Adipocyte (in vitro differentiated cells): Measurements from ENCODE around the gene PXMP2.
"Not testable (repeated sequence)": the region's sequence is repeated elsewhere in the genome, so short reads cannot be mapped to it uniquely, and the experiment has no call there.

ENCODE experiments used
- DNase-seq: peaks from one replicate; pipeline ENCODE4 v3.0.0-alpha.2; 2015; ENCODE audit warnings: low read depth
- H3K27me3 ChIP-seq: replicated peaks from 2 replicates; pipeline ENCODE4 v1.7.0; 2013; ENCODE audit warnings: mild to moderate bottlenecking, low read length, moderate library complexity; ENCODE audit not compliant: control insufficient read depth, insufficient read depth
- H3K36me3 ChIP-seq: 2 replicates; pipeline ENCODE4 v1.7.0; 2013; ENCODE audit warnings: low read length, mild to moderate bottlenecking, moderate library complexity; ENCODE audit not compliant: control insufficient read depth, insufficient read depth, severe bottlenecking
- H3K4me1 ChIP-seq: 2 replicates; pipeline ENCODE4 v1.7.0; 2013; ENCODE audit warnings: mild to moderate bottlenecking, low read length, moderate library complexity; ENCODE audit not compliant: control insufficient read depth, insufficient read depth
- H3K4me3 ChIP-seq: 2 replicates; pipeline ENCODE4 v1.7.0; 2013; ENCODE audit warnings: mild to moderate bottlenecking, low read length, moderate library complexity
- H3K9ac ChIP-seq: 2 replicates; pipeline ENCODE4 v1.7.0; 2013; ENCODE audit warnings: mild to moderate bottlenecking, low read length, moderate library complexity
- H3K9me3 ChIP-seq: 2 replicates; pipeline ENCODE4 v1.7.0; 2013; ENCODE audit warnings: mild to moderate bottlenecking, low read length, moderate library complexity; ENCODE audit not compliant: control insufficient read depth

Gene PXMP2

GRCh38 chr12:132675757-132676432 is 11.5 kb upstream of the PXMP2 start:
- no peaks in the 10 kb centered on the region for H3K27me3 ChIP-seq
- H3K9me3 ChIP-seq = no peaks in the 10 kb centered on the region
- DNase-seq = no peak
- H3K4me1 ChIP-seq = no peaks in the 10 kb centered on the region
- H3K4me3 ChIP-seq = no peak overlapping the region
- peaks cover 49% of the 10 kb centered on the region for H3K36me3 ChIP-seq
- no peak overlapping the region for H3K9ac ChIP-seq

- H3K4me1 ChIP-seq = no peaks in the 10 kb centered on the region
- no peaks in the 10 kb centered on the region for H3K9me3 ChIP-seq
- no peaks in the 10 kb centered on the region for H3K27me3 ChIP-seq
- H3K4me3 ChIP-seq = no peak overlapping the region
- no peak overlapping the region for H3K9ac ChIP-seq
- H3K36me3 ChIP-seq = peaks cover 42% of the 10 kb centered on the region
- no peak for DNase-seq
Observed at GRCh38 chr12:132677492-132677891, 9.9 kb upstream of the PXMP2 start.

GRCh38 chr12:132685400-132685799 is 2.0 kb upstream of the PXMP2 start:
- Histone ChIP-seq H3K9ac (no peak overlapping the region), H3K36me3 (no peaks in the 10 kb centered on the region), H3K27me3 (no peaks in the 10 kb centered on the region), H3K9me3 (no peaks in the 10 kb centered on the region), H3K4me1 (no peaks in the 10 kb centered on the region), H3K4me3 (no peak overlapping the region)
- no peak for DNase-seq

DNA sequence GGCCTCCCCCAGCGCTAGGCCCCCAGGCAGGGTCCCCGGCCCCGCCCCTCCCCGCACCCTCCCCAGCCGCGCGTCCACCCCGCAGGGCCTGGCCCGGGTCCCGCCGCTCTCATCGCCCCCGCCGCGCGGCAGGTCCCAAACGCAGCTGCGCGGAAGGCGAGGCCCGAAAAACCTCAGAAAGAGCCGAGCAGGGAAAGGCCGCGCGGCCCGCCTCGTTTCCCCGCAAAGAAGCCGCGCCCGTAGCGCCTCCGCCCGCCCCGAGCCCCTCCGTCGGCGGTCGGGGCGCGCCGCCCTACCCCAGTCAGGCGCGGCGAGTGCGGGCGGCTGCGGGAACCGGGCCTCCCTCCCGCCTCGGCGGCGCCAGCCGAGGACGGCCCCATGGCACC is 569 bp upstream of the PXMP2 start:
- no peak for DNase-seq
- H3K4me1 ChIP-seq = no peaks in the 10 kb centered on the region
- H3K9me3 ChIP-seq = no peaks in the 10 kb centered on the region
- H3K36me3 ChIP-seq = peaks cover 4% of the 10 kb centered on the region
- peak overlapping the region; percentile 82 for H3K4me3 ChIP-seq
- H3K27me3 ChIP-seq = no peaks in the 10 kb centered on the region
- peak overlapping the region; percentile 74 for H3K9ac ChIP-seq

DNA sequence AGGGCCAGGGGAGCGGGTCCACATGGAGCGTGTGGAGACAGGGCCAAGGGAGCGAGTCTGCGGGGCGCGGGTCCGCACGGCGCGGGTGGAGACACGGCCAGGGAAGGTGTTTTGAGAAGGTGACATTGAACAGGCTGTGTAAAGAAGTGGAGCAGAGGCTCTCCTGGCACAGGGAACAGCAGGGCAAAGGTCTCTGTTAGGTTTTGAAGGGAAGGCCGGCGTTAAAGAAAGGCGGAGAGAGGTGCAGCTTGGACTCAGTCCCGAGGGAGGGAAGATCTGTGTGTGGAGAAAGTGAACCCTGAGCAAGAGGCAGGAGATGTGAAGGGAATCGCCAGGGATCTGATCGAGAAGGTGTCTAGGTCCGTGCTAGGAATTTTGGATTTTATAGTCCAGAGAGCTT is 1.8 kb downstream of the PXMP2 start:
- no peaks in the 10 kb centered on the region for H3K4me1 ChIP-seq
- DNase-seq = no peak
- H3K9me3 ChIP-seq = no peaks in the 10 kb centered on the region
- peak overlapping the region; percentile 25 for H3K4me3 ChIP-seq
- H3K27me3 ChIP-seq = no peaks in the 10 kb centered on the region
- no peak overlapping the region for H3K9ac ChIP-seq
- peaks cover 4% of the 10 kb centered on the region for H3K36me3 ChIP-seq

GRCh38 chr12:132690112-132690511 is 2.7 kb downstream of the PXMP2 start:
- Histone ChIP-seq H3K36me3 (peaks cover 4% of the 10 kb centered on the region), H3K4me1 (no peaks in the 10 kb centered on the region), H3K9me3 (no peaks in the 10 kb centered on the region), H3K4me3 (no peak overlapping the region), H3K9ac (no peak overlapping the region), H3K27me3 (no peaks in the 10 kb centered on the region)
- DNase-seq = no peak

DNA sequence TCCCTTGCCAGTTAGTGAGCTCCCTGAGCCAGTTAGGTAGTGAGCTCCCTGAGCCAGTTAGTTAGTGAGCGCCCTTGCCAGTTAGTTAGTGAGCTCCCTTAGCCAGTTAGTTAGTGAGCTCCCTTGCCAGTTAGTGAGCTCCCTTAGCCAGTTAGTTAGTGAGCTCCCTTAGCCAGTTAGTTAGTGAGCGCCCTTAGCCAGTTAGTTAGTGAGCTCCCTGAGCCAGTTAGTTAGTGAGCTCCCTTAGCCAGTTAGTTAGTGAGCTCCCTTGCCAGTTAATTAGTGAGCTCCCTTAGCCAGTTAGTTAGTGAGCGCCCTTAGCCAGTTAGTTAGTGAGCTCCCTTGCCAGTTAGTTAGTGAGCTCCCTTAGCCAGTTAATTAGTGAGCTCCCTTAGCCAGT is 4.6 kb downstream of the PXMP2 start:
- not testable (repeated sequence) for H3K4me3 ChIP-seq, H3K9ac ChIP-seq, H3K27me3 ChIP-seq, DNase-seq, H3K9me3 ChIP-seq, H3K4me1 ChIP-seq, H3K36me3 ChIP-seq

DNA sequence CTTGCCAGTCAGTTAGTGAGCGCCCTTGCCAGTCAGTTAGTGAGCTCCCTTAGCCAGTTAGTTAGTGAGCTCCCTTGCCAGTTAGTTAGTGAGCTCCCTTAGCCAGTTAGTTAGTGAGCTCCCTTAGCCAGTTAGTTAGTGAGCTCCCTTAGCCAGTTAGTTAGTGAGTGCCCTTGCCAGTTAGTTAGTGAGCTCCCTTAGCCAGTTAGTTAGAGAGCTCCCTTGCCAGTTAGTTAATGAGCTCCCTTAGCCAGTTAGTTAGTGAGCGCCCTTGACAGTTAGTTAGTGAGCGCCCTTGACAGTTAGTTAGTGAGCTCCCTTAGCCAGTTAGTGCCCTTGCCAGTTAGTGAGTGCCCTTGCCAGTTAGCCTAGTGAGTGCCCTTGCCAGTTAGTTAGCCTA is 7.5 kb downstream of the PXMP2 start:
- H3K4me1 ChIP-seq, DNase-seq, H3K9ac ChIP-seq, H3K4me3 ChIP-seq, H3K9me3 ChIP-seq, H3K27me3 ChIP-seq: not testable (repeated sequence)
- peaks cover 14% of the 10 kb centered on the region for H3K36me3 ChIP-seq

GRCh38 chr12:132695431-132695830 is 8.0 kb downstream of the PXMP2 start:
- H3K4me1 ChIP-seq = peaks cover 11% of the 10 kb centered on the region
- H3K4me3 ChIP-seq = no peak overlapping the region
- no peaks in the 10 kb centered on the region for H3K27me3 ChIP-seq
- H3K9me3 ChIP-seq = no peaks in the 10 kb centered on the region
- peaks cover 14% of the 10 kb centered on the region for H3K36me3 ChIP-seq
- DNase-seq = no peak
- no peak overlapping the region for H3K9ac ChIP-seq

- DNase-seq = no peak
- Histone ChIP-seq H3K4me3 (no peak overlapping the region), H3K27me3 (no peaks in the 10 kb centered on the region), H3K9ac (no peak overlapping the region), H3K4me1 (peaks cover 13% of the 10 kb centered on the region), H3K9me3 (no peaks in the 10 kb centered on the region), H3K36me3 (peaks cover 17% of the 10 kb centered on the region)
Observed at GRCh38 chr12:132698341-132698740, 11.0 kb downstream of the PXMP2 start.

- H3K36me3 ChIP-seq = peaks cover 25% of the 10 kb centered on the region
- no peaks in the 10 kb centered on the region for H3K27me3 ChIP-seq
- peak; percentile 19 for DNase-seq
- H3K4me1 ChIP-seq = peaks cover 13% of the 10 kb centered on the region
- no peak overlapping the region for H3K4me3 ChIP-seq
- no peak overlapping the region for H3K9ac ChIP-seq
- H3K9me3 ChIP-seq = no peaks in the 10 kb centered on the region
Observed at GRCh38 chr12:132700212-132700822, 12.9 kb downstream of the PXMP2 start.

DNA sequence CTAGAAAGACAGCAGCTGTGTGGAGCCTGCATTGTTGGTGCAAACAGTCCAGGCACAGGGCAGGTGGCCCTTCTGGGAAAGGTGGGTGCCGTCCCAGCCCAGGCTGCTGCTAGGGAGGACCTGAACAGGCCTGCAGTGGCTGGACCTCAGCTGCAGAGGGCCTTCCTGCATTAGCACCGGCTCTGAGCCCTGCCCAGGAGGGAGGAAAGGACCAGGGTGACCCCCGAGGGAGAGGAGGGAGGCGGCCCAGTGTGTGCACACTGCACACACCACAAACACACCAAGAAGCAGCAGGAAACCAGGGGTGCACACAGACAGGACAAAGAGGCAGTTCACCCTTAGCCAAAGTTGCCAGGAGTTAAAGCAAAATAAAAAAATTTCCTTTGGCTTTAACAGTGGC is 15.3 kb downstream of the PXMP2 start:
- Histone ChIP-seq H3K4me1 (peaks cover 13% of the 10 kb centered on the region), H3K4me3 (no peak overlapping the region), H3K36me3 (peaks cover 19% of the 10 kb centered on the region), H3K9ac (no peak overlapping the region), H3K27me3 (no peaks in the 10 kb centered on the region), H3K9me3 (no peaks in the 10 kb centered on the region)
- no peak for DNase-seq
